ENCODE results near the gene PLA2G2E.
"Not testable (repeated sequence)": the region's sequence is repeated elsewhere in the genome, so short reads cannot be mapped to it uniquely, and the experiment has no call there.

The PLA2G2E gene

GRCh38 chr1:19882111-19883071 is 41.0 kb downstream of the PLA2G2E start, which contains the start of gene OTUD3:
Gene OTUD3, plus strand, starts transcription at chr1:19882395. Its CDS starts 119 bp downstream, at chr1:19882514.
- DNase-seq (ENCODE audit: low read depth), result peak; percentile 99

- DNase-seq (ENCODE audit: low read depth), result not testable (repeated sequence)
Observed at GRCh38 chr1:19880841-19881240, 42.6 kb downstream of the PLA2G2E start.

GRCh38 chr1:19879661-19880060 is 43.8 kb downstream of the PLA2G2E start:
- no peak for DNase-seq (ENCODE audit: low read depth)

- DNase-seq (ENCODE audit: low read depth), result no peak
Observed at GRCh38 chr1:19879227-19879626, 44.2 kb downstream of the PLA2G2E start.

- no peak for DNase-seq (ENCODE audit: low read depth)
Observed at GRCh38 chr1:19878637-19878985, 44.8 kb downstream of the PLA2G2E start.

- no peak for DNase-seq (ENCODE audit: low read depth)
Observed at GRCh38 chr1:19877821-19878636, 45.4 kb downstream of the PLA2G2E start.

- DNase-seq (ENCODE audit: low read depth), result no peak
Observed at GRCh38 chr1:19877181-19877750, 46.2 kb downstream of the PLA2G2E start.

GRCh38 chr1:19872190-19872589 is 51.2 kb downstream of the PLA2G2E start:
- DNase-seq (ENCODE audit: low read depth), result no peak

Data from CMK (cell line).